HG03097 (cell line): ENCODE data around the gene STAT5A.
"Not testable (repeated sequence)": the region's sequence is repeated elsewhere in the genome, so short reads cannot be mapped to it uniquely, and the experiment has no call there.

Experiments used
- ATAC-seq: cut with Tn5 transposase; IDR thresholded peaks from one replicate; pipeline ENCODE4 v1.9.1; 2021; ENCODE audit not compliant: unreplicated experiment, low FRiP score

STAT5A gene

GRCh38 chr17:42305031-42305330, 16.7 kb downstream of the STAT5A start:
- ATAC-seq = not testable (repeated sequence)

- ATAC-seq = no peak
These were observed 17.5 kb downstream of the STAT5A start for GRCh38 chr17:42305543-42306384.

DNA sequence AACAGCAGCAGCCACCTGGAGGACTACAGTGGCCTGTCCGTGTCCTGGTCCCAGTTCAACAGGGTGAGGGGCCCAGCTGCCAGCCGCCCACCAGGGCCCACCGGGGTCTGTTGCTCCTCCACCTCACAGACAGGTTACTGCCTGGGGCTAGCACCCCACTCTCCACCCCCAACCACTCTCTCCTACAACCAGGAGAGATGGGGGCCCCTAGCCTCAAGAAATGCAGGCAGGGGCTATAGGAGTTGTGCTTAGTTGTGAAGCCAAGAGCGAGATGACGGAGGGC, 18.0 kb downstream of the STAT5A start:
- no peak for ATAC-seq

DNA sequence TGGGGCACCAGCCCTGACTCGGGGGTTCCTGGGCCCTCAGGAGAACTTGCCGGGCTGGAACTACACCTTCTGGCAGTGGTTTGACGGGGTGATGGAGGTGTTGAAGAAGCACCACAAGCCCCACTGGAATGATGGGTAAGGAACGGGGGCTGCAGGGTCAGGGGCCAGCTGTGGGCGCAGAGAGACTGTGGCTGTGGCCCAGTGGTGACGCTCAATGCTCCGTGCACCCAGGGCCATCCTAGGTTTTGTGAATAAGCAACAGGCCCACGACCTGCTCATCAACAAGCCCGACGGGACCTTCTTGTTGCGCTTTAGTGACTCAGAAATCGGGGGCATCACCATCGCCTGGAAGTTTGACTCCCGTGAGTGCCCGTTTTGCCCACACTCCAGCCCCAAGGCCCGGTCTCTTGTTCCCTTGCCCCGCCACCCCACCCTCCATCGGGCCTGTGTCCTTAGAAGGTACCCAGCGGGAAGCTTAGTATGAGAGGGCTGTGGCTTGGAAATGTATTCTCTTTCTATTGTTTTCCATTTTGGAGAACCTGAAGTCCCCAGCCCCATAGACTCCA, 19.1 kb downstream of the STAT5A start:
- ATAC-seq = no peak

GRCh38 chr17:42308446-42308845, 20.1 kb downstream of the STAT5A start:
- no peak for ATAC-seq

- ATAC-seq = no peak
These were observed 20.8 kb downstream of the STAT5A start for GRCh38 chr17:42309142-42309541.

- no peak for ATAC-seq
These were observed 21.9 kb downstream of the STAT5A start for GRCh38 chr17:42309986-42310786.

DNA sequence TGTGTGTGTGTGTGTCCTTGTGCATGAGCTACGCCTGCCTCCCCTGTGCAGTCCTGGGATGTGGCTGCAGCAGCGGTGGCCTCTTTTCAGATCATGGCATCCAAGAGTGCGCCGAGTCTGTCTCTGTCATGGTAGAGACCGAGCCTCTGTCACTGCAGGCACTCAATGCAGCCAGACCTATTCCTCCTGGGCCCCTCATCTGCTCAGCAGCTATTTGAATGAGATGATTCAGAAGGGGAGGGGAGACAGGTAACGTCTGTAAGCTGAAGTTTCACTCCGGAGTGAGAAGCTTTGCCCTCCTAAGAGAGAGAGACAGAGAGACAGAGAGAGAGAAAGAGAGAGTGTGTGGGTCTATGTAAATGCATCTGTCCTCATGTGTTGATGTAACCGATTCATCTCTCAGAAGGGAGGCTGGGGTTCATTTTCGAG, 22.5 kb downstream of the STAT5A start:
- ATAC-seq = no peak

DNA sequence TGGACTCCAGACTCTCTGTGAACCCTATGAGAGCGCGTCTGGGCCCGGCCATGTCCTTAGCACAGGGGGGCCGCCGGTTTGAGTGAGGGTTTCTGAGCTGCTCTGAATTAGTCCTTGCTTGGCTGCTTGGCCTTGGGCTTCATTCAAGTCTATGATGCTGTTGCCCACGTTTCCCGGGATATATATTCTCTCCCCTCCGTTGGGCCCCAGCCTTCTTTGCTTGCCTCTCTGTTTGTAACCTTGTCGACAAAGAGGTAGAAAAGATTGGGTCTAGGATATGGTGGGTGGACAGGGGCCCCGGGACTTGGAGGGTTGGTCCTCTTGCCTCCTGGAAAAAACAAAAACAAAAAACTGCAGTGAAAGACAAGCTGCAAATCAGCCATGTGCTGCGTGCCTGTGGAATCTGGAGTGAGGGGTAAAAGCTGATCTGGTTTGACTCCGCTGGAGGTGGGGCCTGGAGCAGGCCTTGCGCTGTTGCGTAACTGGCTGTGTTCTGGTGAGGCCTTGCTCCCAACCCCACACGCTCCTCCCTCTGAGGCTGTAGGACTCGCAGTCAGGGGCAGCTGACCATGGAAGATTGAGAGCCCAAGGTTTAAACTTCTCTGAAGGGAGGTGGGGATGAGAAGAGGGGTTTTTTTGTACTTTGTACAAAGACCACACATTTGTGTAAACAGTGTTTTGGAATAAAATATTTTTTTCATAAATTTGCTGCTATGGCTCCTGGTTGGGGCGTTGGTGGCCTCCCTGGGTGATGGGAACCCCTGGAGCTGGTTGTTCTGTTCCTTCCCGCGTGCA, 23.1 kb downstream of the STAT5A start:
- ATAC-seq = no peak

DNA sequence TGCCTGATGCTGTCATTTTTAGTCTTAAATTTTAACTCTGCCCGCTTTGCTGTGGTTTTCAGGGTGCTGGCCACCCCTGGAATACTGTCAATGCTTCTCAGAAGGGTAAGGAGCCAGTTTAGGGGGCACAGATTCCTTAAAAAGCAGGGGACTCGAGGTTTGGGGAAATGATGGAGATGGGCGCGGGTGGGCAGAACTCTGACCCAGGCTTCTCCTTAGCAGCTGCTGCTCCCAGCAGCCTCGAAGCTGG, 23.7 kb downstream of the STAT5A start:
- ATAC-seq = no peak

DNA sequence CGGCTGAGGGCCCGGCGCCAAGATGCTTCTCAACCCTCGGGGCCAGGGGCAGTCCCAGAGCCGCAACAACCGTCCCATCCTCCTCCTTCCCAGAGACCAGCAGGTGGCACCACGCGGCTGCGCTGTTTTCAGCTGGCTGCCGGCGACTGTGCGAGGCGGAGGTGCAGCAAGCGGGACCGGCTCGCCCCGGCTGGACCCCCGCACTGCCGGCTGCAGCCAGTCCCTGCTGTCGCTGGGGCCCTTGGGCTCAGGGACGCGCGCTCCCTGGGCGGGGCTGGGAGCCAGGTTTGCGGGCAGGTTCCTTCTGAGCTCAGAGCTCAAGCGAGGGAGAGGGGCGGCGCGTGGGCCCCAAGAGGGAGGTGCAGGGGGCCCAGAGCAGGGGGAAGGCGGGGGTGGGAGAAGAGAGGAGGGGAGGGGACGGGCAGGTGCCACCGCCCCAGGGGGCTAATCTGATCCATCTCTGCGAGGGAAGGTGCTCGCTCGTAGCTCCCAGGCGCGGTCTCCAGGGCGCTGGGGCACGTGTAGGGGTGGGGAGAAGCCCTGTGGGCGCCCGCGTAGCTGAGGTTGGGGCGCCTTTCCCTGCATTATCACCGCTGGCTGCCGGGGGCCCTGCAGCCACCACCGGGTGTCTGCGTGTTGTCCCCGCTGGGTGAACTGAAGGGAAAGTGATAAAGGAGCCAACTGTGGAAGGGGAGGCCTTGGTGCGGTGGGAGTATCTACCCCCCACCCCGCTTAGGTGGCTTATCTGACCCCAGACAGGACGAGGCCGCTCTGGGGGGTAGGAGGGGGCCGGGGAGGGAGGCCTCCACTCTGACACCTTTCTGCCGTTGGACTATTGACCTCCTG, 24.2 kb downstream of the STAT5A start:
- ATAC-seq = no peak

- ATAC-seq = no peak
These were observed 25.1 kb downstream of the STAT5A start for GRCh38 chr17:42313389-42313772.

DNA sequence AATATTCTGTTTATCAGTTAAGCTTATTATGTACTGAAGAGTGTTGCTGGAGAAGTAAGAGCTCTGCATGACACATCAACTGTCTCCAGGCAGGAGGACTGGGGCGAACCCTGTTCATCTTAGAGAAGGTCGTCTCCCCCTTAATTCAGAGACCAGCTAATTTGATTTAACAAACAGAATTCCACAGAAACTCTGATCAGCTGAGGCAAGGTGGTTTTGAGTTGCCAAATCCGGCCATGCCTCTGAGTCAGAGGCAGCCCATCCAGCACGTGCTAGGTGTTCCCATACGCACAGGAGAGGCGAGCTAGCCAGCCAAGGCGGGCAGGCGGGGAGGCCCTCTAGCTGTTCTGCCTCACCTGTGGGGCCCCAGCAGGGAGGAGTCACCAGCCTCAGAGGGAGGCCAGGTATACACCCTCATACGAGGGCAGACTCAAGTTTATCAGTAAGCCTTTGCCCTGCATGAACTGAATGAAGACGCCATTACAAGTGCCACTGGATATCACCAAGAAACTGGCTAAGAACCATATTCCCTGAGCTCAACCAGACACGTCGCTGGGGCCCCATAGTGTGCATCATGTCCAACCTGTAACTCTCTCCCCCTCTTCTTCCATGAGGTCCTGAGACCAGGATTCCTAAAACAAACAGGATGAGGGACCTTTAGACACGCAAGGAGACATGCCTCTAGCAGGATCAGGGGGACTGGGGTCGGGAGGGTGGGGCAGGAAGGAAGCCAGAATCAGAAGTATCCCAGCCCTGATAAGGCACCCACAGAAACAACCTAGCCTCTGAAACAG, 25.7 kb downstream of the STAT5A start:
- ATAC-seq = no peak

- no peak for ATAC-seq
These were observed 27.3 kb downstream of the STAT5A start for GRCh38 chr17:42315402-42316156.

DNA sequence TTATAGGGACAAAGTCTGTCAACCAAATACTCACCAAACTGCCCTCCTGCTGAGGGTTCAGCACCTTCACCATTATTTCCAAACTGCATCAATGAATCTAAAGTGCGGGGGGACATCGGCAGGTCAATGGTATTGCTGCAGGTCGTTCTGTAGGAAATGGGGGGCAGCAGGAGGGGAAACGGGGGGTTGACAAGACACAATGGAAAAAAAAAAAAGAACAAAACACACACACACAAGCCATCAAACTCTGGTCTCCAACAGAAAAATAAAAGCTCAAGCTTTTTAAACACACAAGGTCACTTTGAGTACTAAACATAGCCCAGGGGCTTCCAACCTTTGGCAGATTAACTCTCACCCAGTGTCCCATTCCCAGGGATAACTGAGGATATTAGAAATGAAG, 28.5 kb downstream of the STAT5A start:
- no peak for ATAC-seq

DNA sequence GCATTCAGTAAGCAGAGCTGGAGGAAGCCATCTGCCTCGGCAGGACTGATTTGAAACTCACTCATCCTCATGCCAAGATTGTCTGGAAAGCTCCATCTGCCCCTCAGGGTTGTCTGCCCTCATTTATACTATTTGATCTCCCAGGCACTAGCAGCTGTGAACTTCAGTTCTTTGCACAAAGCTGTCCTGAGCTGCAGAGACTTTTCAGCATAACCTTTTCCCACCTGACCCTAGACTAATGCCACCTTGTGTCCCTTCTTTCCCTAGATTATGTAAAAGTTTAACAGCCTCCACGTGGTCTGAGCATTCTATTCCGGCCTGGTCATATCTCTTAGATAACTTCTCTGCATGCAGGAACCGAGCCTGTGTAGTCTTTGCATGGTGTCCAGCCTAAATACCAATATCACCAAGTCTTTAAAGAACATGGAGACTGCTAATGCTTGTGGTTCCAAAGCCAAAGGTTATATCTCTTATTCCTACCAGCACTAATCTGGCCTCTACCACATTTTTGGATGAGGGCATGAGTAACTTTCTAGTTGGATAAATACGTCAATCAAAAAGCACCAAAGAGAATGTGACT, 29.1 kb downstream of the STAT5A start:
- ATAC-seq = no peak

DNA sequence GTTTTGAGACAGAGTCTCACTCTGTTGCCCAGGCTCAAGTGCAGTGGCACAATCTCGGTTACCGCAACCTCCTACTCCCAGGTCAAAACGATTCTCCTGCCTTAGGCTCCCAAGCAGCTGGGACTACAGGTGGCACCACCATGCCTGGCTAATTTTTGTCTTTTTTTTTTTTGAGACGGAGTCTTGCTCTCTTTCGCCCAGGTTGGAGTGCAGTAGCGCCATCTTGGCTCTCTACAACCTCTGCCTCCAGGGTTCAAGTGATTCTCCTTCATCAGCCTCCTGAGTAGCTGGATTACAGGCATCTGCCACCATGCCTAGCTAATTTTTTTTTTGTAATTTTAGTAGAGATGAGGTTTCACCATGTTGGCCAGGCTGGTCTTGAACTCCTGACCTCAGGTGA, 29.7 kb downstream of the STAT5A start:
- not testable (repeated sequence) for ATAC-seq

- ATAC-seq = no peak
These were observed 33.3 kb downstream of the STAT5A start for GRCh38 chr17:42321555-42321954.
